Measurements from ENCODE around the gene MYO1C.

DNA sequence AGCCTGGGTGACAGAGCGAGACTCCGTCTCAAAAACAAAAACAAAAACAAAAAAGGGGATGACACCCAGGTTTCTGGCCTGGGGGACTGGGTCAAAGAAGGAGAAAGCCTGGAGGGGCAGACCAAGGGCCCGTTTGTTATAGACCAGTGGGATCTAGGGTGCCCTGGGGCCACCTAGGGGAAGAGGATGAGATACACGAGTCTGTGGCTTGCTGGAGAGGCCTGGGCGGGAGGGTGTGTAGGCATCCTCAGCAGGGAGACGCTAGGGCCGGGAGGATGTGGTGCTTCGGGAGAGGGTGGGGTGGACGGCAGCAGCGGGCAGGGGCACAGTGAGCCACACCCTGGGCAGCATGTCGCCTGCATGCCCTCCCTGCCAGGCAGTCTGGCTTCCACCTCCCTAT lies 19.3 kb downstream of the MYO1C start:
- TF ChIP-seq BHLHE40 (IDR thresholded peaks at IDR 0.05; ENCODE audit: borderline replicate concordance) (no peak), SP1 (IDR thresholded peaks at IDR 0.05) (no peak), CTBP1 (IDR thresholded peaks at IDR 0.05; ENCODE audit: borderline replicate concordance) (no peak), FOXM1 (IDR thresholded peaks at IDR 0.05; ENCODE audit: borderline replicate concordance) (no peak), FOXA1 (IDR thresholded peaks at IDR 0.05) (no peak), ZNF384 (IDR thresholded peaks at IDR 0.05) (no peak), SUZ12 (IDR thresholded peaks at IDR 0.05) (no peak), ARNT (IDR thresholded peaks at IDR 0.05) (no peak), L3MBTL2 (conservative IDR thresholded peaks at IDR 0.05) (no peak), FOXK2 (IDR thresholded peaks at IDR 0.05) (no peak), ELF4 (IDR thresholded peaks at IDR 0.05) (no peak), HDGF (IDR thresholded peaks at IDR 0.05; ENCODE audit: borderline replicate concordance) (no peak)
- TF ChIP-seq, protein P1, sequence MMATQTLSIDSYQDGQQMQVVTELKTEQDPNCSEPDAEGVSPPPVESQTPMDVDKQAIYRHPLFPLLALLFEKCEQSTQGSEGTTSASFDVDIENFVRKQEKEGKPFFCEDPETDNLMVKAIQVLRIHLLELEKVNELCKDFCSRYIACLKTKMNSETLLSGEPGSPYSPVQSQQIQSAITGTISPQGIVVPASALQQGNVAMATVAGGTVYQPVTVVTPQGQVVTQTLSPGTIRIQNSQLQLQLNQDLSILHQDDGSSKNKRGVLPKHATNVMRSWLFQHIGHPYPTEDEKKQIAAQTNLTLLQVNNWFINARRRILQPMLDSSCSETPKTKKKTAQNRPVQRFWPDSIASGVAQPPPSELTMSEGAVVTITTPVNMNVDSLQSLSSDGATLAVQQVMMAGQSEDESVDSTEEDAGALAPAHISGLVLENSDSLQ (IDR thresholded peaks at IDR 0.05), result no peak

All from HEK293T (cell line).